ENCODE data around the gene TUBG1.

DNA sequence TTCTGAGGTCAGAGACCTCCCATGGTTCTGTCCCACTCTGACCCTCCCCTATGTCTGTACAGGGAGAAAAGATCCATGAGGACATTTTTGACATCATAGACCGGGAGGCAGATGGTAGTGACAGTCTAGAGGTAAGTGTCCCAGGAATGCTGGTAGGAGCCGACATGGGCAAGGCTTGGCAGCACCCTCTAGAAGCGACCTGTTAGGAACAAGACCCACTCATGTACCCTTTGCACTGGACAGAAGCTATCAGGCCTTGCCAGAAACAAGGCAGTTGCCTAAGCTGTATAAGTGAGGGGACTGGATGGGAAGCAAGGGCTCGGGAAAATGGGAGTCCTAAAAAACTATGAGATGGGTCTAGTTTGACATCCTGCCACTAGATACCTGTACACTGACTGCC, 2.5 kb downstream of the TUBG1 start:
- TF ChIP-seq, protein P1, sequence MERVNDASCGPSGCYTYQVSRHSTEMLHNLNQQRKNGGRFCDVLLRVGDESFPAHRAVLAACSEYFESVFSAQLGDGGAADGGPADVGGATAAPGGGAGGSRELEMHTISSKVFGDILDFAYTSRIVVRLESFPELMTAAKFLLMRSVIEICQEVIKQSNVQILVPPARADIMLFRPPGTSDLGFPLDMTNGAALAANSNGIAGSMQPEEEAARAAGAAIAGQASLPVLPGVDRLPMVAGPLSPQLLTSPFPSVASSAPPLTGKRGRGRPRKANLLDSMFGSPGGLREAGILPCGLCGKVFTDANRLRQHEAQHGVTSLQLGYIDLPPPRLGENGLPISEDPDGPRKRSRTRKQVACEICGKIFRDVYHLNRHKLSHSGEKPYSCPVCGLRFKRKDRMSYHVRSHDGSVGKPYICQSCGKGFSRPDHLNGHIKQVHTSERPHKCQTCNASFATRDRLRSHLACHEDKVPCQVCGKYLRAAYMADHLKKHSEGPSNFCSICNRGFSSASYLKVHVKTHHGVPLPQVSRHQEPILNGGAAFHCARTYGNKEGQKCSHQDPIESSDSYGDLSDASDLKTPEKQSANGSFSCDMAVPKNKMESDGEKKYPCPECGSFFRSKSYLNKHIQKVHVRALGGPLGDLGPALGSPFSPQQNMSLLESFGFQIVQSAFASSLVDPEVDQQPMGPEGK (CRISPR knock-in tag; IDR thresholded peaks at IDR 0.05; ENCODE audit: borderline replicate concordance), result no peak
- TF ChIP-seq ZFP3 (CRISPR knock-in tag; IDR thresholded peaks at IDR 0.05) (no peak), ZC3H10 (CRISPR knock-in tag; IDR thresholded peaks at IDR 0.05) (no peak), SNAI2 (CRISPR knock-in tag; IDR thresholded peaks at IDR 0.05) (no peak), ZNF70 (CRISPR knock-in tag; IDR thresholded peaks at IDR 0.05) (no peak), ISL1 (CRISPR knock-in tag; IDR thresholded peaks at IDR 0.05) (no peak), PPARA (CRISPR knock-in tag; IDR thresholded peaks at IDR 0.05; ENCODE audit: borderline replicate concordance) (no peak), ARNTL (CRISPR knock-in tag; IDR thresholded peaks at IDR 0.05; ENCODE audit: borderline replicate concordance, low read depth) (no peak), RARB (CRISPR knock-in tag; IDR thresholded peaks at IDR 0.05) (no peak), CSDC2 (CRISPR knock-in tag; IDR thresholded peaks at IDR 0.05) (no peak)
- TF ChIP-seq, protein P2, sequence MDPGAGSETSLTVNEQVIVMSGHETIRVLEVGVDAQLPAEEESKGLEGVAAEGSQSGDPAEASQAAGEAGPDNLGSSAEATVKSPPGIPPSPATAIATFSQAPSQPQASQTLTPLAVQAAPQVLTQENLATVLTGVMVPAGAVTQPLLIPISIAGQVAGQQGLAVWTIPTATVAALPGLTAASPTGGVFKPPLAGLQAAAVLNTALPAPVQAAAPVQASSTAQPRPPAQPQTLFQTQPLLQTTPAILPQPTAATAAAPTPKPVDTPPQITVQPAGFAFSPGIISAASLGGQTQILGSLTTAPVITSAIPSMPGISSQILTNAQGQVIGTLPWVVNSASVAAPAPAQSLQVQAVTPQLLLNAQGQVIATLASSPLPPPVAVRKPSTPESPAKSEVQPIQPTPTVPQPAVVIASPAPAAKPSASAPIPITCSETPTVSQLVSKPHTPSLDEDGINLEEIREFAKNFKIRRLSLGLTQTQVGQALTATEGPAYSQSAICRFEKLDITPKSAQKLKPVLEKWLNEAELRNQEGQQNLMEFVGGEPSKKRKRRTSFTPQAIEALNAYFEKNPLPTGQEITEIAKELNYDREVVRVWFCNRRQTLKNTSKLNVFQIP (CRISPR knock-in tag; IDR thresholded peaks at IDR 0.05; ENCODE audit: borderline replicate concordance, low read depth), result no peak

Data from SK-N-SH treated with all-trans-retinoic acid at 6 μM for 48 hours (cell line).